ENCODE results near the gene ATXN7L1.

ATXN7L1 gene

DNA sequence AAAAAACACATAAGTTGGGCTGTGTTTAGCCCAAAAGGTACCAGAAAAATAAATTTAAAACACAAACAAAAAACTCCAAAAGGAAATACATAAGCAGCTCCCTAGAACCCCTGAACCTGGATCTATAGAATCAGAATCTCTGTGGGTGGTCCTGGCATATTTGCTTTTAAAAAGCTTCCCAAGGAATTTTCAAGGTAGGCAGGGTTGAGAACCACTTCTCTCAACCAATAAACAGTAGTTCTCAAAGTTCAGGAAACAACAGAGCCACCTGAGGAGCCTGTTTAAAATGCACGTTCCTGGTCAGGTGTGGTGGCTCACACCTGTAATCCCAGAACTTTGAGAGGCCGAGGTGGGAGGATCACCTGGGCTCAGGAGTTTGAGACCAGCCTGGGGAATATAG lies 12.5 kb downstream of the ATXN7L1 start:
- H3K9me3 ChIP-seq: no peaks in the 10 kb centered on the region
- TF ChIP-seq, protein P1, sequence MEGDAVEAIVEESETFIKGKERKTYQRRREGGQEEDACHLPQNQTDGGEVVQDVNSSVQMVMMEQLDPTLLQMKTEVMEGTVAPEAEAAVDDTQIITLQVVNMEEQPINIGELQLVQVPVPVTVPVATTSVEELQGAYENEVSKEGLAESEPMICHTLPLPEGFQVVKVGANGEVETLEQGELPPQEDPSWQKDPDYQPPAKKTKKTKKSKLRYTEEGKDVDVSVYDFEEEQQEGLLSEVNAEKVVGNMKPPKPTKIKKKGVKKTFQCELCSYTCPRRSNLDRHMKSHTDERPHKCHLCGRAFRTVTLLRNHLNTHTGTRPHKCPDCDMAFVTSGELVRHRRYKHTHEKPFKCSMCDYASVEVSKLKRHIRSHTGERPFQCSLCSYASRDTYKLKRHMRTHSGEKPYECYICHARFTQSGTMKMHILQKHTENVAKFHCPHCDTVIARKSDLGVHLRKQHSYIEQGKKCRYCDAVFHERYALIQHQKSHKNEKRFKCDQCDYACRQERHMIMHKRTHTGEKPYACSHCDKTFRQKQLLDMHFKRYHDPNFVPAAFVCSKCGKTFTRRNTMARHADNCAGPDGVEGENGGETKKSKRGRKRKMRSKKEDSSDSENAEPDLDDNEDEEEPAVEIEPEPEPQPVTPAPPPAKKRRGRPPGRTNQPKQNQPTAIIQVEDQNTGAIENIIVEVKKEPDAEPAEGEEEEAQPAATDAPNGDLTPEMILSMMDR (IDR thresholded peaks at IDR 0.05): no peak
- H3K4me1 ChIP-seq (ENCODE audit: control insufficient read depth in 1 of 2, insufficient read depth in 1 of 2, low read depth in 1 of 2, low read length in 1 of 2): no peaks in the 10 kb centered on the region
- H3K27me3 ChIP-seq: no peaks in the 10 kb centered on the region
- H3K36me3 ChIP-seq: no peaks in the 10 kb centered on the region
- no peak overlapping the region for H3K27ac ChIP-seq
- no peak overlapping the region for H3K4me3 ChIP-seq (ENCODE audit: low read depth in 1 of 2, low read length in 1 of 2)

DNA sequence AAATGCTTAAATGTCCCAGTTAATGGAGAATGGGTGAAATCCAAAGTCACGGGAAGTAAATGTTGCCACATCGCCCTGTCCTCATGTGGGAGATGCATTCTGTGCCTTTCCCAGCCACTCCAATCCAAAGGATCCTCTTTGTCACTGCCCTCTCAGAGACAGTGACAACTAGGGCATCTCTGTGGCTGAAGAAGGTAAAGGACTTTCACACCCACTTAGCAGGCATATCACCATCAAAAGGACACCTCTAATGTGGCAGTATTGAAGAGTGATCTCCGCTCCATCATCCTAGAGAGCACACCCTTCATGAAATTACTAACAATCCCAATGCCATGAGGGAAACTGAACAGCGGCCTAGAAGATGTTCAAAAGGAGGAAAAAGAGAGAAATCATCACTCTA lies 13.6 kb downstream of the ATXN7L1 start:
- Histone ChIP-seq H3K9me3 (no peaks in the 10 kb centered on the region), H3K4me1 (ENCODE audit: control insufficient read depth in 1 of 2, insufficient read depth in 1 of 2, low read depth in 1 of 2, low read length in 1 of 2) (no peaks in the 10 kb centered on the region), H3K27ac (no peak overlapping the region), H3K27me3 (no peaks in the 10 kb centered on the region), H3K4me3 (ENCODE audit: low read depth in 1 of 2, low read length in 1 of 2) (no peak overlapping the region), H3K36me3 (no peaks in the 10 kb centered on the region)
- TF ChIP-seq, protein P1 (IDR thresholded peaks at IDR 0.05): no peak

DNA sequence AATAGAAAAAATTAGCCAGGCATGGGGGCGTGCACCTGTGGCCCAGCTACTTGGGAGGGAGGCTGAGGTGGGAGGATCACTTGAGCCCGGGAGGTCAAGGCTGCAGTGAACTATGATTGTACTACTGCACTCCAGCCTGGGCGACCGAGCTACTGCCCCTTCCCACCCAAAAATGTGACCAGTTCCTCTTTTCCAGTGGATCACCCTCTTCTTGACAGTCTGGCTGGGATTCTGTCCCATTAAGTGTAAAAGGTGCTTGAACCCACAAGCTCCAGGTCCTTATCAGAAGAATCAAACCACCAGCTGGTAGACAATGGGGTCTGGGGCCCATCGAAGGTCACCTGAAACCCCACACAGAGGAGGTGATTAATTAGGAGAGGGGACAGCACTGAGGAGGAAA lies 14.1 kb downstream of the ATXN7L1 start:
- H3K9me3 ChIP-seq: no peaks in the 10 kb centered on the region
- TF ChIP-seq, protein P1 (IDR thresholded peaks at IDR 0.05): no peak
- H3K27ac ChIP-seq: no peak overlapping the region
- no peaks in the 10 kb centered on the region for H3K27me3 ChIP-seq
- H3K36me3 ChIP-seq: no peaks in the 10 kb centered on the region
- no peaks in the 10 kb centered on the region for H3K4me1 ChIP-seq (ENCODE audit: control insufficient read depth in 1 of 2, insufficient read depth in 1 of 2, low read depth in 1 of 2, low read length in 1 of 2)
- no peak overlapping the region for H3K4me3 ChIP-seq (ENCODE audit: low read depth in 1 of 2, low read length in 1 of 2)

DNA sequence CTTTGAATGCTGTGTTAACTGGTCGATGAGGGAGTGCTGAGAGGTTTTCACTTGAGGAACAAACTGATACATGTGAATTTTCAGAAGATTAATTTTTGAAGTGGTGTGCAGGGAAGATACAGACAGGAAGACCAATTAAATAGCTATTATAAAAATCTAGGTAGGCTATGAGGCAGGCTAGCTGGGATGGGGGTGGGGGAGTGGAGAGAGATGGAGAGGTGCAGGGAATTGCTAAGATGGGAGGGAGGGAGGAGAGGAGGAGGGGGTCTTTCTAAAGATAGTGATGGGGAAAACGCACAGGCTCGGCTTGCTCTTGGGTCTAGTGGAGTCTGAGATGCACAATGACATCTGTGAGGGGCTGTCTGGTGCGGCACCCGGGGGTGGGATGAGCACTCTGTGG lies 15.2 kb downstream of the ATXN7L1 start:
- Histone ChIP-seq H3K4me3 (ENCODE audit: low read depth in 1 of 2, low read length in 1 of 2) (no peak overlapping the region), H3K9me3 (no peaks in the 10 kb centered on the region), H3K27ac (no peak overlapping the region), H3K36me3 (no peaks in the 10 kb centered on the region), H3K27me3 (no peaks in the 10 kb centered on the region), H3K4me1 (ENCODE audit: control insufficient read depth in 1 of 2, insufficient read depth in 1 of 2, low read depth in 1 of 2, low read length in 1 of 2) (no peaks in the 10 kb centered on the region)
- TF ChIP-seq, protein P1 (IDR thresholded peaks at IDR 0.05): no peak

DNA sequence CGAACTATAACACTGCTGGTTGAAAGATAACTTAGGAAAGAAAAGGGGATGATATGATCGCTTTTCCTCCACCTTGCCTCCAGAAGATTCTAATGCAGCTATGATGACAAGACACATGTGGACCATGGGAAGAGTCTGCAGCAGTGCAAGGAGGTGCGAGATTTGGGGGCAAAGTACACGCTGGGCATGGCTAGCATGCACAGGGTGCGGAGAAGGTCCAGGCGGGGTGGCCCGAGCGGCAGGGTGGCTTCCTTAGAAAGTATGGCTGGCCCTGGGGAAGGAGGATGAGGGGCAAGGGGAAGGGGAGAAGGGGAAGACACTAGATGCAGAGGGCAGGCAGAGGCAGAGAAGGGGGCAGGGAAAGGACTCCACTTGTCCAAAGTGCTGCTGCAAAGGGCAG lies 15.6 kb downstream of the ATXN7L1 start:
- no peak overlapping the region for H3K27ac ChIP-seq

More for the DNA sequence above, 15.6 kb downstream of the ATXN7L1 start:
- TF ChIP-seq, protein P1 (IDR thresholded peaks at IDR 0.05): no peak
- Histone ChIP-seq H3K4me3 (ENCODE audit: low read depth in 1 of 2, low read length in 1 of 2) (no peak overlapping the region), H3K27me3 (no peaks in the 10 kb centered on the region), H3K36me3 (no peaks in the 10 kb centered on the region), H3K4me1 (ENCODE audit: control insufficient read depth in 1 of 2, insufficient read depth in 1 of 2, low read depth in 1 of 2, low read length in 1 of 2) (no peaks in the 10 kb centered on the region), H3K9me3 (no peaks in the 10 kb centered on the region)
